SKM-1 (cell line): ENCODE results near the gene APOBR.
A peak's percentile ranks its signal among the peaks of the same experiment; 100 is the strongest.
"Not testable (repeated sequence)": the region's sequence is repeated elsewhere in the genome, so short reads cannot be mapped to it uniquely, and the experiment has no call there.

Experiments used
- DNase-seq: peaks from one replicate; lab custom pipeline; 2025; ENCODE audit not compliant: unreplicated experiment; lab: John Stamatoyannopoulos, UW

Gene APOBR

DNA sequence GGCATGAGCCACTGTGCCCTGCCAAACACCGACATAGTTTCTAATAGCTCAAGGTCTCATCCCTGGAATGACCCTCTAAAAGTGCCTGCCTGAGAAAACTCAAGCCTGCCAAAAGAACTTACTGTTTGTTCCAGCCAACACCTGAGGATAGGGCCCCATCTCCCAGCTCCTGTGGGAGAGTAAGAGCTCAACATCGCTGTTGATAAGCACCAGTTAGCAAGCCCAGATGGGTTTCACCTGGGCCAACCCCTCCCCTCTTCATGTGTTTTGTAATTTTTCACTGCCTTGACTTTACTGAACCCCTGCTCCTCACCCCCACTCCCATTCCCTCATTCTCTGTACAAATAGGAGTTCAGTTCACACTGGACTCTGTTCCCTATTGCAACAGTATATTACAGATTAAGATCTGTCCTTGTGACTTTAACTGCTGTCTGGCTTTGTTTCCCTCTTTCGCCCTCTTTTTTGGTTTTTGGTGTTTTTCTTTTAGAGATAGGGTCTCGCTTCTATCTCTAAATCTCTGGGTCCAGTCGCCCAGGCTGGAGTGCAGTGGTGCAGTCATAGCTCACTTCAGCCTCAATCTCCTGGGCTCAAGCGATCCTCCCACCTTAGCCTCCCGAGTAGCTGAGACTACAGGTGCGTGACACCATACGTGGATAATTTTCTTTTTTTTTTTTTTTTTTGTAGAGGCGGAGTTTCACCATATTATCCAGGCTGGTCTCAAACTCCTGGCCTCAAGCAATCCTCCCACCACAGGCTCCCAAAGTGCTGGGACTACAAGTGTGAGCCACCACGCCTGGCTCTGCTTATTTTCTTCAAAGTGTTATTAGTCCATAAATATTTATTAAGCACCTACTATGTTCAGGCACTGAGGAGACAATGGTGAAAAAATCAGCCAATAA is 32.0 kb downstream of the APOBR start:
- DNase-seq, result no peak

DNA sequence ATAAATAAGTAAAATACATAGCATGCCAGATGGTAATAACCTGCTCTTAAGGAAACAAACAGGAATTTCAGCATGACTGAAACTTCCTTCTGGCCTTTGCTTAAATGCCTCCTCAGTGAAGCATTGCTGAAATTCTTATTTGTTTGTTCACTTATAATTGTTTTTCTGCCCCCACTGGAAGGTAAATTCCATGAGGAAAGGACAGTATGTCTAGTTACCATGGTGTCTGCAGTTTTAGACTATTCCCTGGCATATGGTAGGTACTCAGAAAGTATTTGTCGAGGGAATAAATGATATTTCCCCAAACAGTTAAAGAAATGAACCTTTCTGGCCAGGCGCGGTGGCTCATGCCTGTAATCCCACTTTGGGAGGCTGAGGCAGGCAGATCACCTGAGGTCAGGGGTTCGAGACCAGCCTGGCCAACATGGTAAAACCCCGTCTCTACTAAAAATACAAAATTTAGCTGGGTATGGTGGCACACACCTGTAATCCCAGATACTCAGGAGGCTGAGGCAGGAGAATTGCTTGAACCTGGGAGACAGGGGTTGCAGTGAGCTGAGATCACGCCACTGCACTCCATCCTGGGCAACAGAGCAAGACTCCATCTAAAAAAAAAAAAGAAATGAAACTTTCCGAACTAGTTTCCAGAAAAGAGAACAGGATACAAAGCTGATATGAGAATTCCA is 32.8 kb downstream of the APOBR start:
- not testable (repeated sequence) for DNase-seq

DNA sequence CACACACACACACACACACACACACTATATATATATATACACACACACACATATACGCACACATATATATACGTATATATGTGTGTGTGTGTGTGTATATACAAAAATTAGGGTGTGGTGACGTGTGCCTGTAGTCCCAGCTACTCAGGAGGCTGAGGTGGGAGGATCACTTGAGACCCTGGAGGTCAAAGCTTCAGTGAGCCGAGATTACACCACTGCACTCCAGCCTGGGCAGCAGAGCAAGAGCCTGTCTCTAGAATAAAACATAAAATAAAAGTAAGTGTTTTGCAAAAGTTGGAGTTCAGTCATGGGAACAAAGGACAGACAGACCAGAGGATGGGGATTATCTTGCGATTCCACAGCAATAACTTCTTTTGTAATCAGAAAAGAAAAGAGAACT is 33.5 kb downstream of the APOBR start:
- DNase-seq, result no peak

DNA sequence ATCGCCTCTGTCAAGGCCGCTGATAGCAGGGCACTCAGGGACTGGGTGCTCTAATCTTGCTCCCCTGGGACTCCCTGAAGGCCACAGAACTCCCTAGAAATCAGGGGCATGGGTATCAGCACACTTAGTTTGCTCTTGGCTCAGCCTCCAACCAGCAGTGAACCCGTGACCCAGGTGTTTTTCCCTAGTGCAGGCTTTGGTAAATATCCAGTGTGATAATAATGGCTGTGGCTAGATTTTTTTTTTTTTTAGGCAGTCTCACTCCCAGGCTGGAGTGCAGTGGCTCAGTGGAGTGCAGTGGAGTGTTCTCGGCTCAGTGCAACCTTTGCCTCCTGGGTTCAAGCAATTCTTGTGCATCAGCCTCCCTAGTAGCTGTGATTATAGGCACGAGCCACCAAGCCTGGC is 34.0 kb downstream of the APOBR start:
- DNase-seq, result no peak

DNA sequence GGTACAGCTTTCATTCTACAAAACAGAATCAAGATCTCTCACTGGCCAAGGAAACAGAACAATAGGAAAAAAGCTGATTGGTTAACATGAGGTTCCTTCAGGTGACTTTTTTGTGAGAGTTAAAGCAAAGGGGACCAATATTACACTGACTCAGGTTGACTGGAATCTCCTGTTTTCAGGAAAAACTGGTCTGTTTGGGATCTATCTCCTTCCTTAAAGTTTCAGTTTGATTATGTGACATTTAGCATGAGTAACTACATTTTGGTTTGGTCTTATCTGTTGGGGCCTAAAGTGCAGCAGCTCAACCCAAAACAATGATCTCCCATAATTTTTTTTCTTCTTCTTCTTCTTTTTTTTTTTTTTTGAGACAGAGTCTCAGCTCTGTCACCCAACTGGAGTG is 34.7 kb downstream of the APOBR start:
- DNase-seq, result no peak

DNA sequence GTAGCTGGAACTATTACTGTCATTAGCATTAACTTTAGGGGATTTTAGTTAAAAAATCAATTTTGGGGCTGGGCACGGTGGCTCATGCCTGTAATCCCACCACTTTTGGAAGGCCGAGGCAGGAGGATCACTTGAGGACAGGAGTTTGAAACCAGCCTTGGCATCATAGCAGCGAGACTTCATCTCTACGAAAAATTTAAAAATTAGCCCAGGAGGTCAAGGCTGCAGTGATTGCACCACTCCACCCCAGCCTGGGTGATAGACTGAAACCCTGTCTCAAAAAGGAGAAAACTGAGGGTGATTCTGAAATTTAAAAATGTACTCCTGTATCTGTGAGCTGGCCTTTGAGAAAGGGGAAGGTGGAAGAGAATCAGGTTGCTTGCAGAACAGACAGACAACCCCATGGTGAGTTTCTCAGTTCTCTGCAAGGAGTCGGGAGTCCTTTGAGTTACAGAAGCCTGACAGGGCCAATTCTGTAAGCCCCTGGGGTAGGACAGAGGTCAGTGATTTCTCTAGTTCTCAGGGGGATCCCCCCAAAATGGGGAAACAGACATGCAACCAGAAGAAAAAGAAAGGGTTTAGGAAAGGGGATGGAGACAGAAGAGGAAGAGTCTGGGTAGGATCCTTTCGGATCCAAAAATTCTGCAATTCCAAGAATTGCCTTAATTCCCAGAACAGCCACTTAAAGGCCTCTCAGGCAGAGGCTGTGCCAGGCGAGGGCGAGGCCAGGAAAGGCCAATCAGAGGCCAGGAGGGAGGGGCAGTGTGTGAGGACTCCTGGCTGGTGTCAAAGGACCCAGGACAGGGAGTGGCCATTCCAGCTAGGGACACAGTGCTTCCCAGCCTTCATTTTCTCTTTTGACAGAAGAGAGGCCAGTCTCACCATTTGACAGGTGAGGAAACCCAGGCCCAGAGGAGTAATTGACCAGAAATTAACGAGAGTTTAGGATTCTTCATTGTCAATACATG is 37.6 kb downstream of the APOBR start:
- DNase-seq, result no peak

DNA sequence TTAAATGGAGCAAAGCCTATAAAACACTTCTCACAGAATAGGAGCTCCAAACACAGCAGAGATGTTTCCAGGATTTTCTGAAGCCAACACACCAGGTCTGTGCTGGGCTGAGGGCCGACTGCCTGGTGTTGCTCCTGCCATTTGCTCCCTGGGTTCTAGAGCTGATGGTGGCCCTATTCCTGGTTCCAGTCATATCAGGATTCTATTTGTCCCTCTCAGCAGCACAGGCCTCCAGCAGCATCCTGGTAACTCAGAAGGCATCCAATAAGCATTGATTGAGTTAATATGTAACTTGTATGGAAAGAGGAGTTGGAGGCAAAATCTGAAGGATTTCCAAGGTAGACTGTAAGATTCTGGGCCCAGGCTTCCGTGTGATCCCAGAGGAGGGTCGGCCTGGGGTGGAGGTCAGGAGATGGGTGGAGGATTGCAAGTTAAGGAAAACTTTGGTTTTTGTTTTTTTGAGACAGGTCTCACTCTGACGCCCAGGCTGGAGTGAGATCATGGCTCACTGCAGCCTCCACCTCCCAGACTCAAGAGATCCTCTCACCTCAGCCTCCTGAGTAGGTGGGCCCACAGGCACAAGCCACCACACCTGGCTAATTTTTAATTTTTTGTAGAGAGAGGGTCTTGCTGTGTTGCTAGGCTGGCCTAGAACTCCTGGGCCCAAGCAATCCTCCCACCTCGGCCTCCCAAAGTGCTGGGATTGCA is 38.7 kb downstream of the APOBR start:
- no peak for DNase-seq

DNA sequence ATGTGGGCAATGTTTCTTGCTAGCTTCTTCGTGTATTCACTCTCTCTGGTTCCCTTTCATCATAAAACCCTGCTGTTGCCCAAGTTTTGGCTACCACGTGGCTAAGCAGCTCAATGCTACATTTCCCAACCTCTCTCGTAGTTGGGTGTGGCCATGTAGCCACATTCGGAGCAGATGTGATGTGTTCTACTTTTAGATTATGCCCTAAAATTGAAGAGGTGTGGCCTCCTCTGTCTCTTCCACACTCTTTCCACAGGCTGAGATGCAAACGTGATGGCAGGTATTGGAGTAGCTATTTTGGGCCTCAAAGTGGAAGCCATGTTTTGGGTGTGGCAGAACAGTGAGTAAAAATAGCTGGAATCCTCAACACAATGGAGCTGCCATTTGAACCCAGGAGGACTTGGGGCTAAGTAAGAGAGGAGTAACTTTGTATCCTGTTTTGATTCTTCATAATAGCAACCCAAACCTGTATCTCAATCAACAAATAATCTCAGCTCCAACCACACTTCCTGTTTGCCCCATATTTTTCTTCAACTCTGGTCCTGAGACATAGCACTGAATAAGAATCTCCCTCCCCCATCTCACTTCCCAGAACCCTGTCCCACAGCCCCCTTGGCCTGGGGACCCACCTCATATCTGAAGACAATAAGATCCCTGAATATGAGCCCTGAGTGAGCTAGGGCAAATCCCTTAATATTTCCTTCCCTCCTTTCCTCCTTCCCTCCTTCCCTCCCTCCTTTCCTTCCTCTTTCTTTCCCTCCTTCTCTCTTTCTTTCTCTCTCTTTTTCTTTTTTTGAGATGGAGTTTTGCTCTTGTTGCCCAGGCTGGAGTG is 40.3 kb downstream of the APOBR start:
- DNase-seq, result peak; percentile 93

DNA sequence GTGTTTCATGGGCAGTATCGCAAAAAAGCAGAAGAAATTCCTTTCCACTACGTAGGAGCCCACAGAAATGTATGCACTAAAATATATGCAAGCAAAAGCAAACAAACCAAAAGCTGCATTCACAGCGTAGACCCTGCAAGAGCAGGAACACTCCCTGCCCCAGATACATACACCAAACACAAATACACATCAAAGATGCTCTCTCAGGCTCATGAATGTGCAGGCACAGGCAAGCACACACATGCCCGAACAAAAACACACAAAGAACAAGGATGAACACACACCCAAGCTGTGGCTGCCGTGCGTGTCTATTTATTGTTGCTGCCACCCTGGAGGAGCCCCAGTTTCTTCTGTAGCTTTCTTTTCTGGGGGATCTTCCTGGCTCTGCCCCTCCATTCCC is 42.6 kb downstream of the APOBR start:
- DNase-seq, result no peak

DNA sequence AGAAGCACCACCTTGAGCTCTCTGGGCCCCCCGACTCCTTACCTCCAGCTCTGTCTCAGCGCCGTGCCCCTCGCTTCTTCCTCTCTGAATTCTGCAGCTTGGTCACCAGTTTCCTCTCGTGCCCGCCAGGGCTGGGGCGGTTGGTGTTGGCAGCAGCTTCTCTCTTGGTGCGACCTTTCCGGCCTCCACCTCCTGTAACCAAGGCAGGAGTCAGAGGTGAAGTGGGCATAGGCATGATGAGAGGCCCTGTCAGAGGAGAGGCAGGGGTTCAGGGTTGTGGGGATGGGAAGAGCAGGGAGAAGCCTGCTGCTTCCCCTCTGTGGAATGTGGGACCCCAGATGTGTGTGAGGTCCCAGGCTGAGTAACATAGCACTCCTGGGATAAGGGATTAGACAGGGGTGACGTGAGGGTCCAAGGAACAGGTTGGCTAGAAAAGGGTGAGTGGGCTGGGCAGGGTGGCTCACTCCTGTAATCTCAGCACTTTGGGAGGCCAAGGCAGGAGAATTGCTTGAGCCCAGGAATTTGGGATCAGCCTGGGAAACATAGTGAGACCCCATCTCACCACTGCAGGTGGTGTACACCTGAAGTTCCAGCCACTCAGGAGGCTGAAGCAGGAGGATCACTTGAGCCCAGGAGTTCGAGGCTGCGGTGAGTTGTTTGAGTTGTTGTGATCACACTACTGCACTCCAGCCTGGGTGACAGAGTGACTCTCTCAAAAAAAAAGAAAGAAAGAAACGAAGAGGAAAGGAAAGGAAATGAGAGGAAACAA is 43.7 kb downstream of the APOBR start:
- DNase-seq, result no peak

DNA sequence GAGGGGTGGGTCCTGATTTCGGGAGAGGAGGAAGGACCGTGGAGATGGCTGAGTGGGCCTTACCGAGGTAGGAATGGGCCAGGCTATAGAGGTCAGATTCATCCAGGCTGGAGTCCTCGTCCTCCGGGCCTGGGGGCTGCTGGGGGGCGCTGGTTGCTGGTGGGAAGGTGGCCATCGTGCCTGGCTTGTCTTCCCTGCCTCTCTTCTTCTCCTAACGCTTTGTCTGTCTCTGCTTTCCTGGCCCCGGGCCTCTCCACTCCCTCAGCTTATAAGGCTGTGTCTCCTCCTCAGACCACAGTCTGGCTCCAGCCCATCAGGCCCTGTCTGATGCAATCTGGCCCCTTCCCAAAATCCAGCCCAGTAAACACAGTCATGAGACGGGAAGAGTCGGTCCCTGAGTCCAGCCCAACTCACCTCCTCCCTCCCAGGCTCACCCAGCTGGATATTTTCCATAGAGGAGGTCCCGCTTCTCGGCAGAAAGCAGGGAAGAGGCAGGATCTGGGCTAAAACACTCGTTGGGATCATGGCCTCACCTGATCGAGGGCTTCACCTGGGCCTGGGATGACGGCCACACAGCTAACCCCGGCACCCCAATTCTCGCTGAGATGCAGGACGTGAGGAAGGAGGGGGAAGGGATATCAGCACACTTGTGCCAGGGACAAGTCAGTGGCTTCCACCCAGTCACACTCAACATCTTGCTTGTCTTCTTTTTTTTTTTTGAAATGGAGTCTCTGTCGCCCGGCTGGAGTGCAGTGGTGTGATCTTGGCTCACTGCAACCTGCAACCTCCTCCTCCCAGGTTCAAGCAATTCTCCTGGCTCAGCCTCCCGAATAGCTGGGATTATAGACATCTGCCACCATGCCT is 44.5 kb downstream of the APOBR start, which contains the start of gene NUPR1:
Gene NUPR1, minus strand, starts transcription at position 242 of the 864 bp plus-strand sequence. Its CDS starts 67 bp downstream, at position 175.
- DNase-seq, result no peak

DNA sequence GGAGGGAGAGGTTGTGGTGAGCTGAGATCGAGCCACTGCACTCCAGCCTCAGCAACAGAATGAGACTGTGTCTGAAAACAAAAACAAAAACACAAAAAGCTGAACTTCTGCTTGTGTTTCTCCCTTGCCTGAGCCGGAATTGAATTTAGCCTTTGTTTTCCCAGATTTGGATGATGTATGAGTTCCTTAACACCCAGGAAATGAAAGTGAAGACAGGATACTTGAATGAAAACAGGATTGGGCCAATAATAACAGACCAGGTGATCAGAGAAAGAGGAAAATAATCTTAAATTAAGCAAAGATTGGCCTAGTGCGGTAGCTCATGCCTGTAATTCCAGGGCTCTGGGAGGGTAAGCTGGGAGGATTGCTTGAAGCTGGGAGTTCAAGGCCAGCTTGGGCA is 45.9 kb downstream of the APOBR start:
- DNase-seq, result no peak

DNA sequence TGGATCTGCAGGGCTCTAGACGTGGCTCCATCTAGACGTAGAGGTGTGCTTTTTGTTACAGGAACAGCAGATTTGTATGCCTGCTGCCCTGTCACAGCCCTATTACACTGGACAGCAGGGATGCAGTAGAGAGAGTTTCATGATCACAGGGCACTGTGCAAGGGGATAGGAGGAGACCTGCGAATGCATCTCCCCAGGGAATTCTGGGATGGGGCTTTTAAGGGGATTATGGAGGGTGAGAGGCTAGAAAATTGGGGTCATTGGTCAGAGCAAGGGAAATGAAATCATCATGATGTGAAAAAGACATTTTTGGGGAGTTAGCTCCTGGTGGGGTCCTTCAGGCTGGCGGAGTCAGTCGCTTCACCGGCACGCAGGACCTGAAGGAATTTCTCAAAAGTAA is 48.2 kb downstream of the APOBR start:
- no peak for DNase-seq

DNA sequence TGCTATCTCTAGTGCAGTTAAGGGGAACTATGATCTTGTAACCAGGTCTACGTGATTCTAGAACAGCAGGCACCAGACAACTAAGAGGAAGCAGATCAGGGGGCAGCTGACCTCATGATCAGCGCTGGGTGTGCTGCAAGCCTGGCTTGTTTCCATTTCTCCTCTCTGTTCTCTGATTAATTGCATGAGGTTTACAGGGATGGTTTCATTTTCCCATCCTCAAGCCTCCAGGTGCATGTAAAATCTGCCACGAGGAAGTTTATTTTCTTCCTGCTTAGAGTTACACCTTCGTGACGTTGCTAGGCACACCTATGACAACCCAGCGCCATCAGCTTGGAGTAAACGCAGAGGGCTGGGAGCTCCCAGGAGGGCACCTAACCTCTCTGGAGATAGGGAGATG is 48.6 kb downstream of the APOBR start:
- peak; percentile 93 for DNase-seq

DNA sequence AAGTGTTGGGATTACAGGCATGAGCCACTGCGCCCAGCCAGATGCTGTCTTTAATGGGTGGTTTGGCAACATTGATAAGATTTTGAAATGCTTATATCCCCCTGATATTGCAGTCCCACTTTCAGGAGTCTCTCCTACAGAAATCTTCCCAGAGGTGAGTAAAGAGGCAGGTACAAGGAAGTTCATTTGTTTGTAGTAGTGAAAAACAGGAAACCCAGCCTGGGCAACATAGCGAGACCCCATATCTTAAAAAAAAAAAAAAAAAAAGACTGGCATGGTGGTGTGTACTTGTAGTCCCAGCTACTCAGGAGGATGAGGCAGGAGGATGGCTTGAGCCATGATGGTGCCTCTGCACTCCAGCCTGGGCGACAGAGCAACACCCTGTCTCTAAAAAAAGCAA is 50.6 kb downstream of the APOBR start:
- DNase-seq, result no peak

DNA sequence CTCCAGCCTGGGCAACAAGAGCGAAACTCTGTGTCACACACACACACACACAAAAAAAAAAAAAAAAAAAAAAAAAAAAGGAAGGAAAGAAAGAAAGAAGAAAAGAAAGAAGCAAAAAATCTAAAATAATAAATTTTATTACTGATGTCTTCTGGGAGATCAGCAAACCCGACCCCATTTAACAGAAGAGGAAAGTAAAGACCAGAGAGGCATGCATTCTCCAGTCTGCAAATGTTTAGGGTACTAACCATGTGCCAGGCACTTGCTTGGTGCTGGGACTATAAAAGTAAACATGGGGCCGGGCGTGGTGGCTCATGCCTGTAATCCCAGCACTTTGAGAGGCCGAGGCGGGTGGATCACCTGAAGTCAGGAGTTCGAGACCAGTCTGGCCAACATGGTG is 51.5 kb downstream of the APOBR start:
- not testable (repeated sequence) for DNase-seq

DNA sequence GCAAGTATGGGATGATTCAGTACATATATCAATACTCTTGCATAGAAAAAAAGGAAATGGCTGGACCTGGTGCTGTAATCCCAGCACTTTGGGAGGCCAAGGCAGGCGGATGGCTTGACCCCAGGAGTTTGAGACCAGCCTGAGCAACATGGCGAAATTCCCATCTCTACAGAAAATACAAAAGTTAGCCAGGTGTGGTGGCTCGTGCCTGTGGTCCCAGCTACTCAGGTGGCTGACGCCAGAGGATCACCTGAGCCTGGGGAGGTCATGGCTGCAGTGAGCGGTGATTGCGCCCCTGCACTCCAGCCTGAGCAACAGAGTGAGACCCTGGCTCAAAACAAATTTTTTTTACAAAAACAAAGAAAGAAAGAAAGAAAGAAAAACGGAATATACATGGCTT is 52.2 kb downstream of the APOBR start:
- DNase-seq, result no peak

DNA sequence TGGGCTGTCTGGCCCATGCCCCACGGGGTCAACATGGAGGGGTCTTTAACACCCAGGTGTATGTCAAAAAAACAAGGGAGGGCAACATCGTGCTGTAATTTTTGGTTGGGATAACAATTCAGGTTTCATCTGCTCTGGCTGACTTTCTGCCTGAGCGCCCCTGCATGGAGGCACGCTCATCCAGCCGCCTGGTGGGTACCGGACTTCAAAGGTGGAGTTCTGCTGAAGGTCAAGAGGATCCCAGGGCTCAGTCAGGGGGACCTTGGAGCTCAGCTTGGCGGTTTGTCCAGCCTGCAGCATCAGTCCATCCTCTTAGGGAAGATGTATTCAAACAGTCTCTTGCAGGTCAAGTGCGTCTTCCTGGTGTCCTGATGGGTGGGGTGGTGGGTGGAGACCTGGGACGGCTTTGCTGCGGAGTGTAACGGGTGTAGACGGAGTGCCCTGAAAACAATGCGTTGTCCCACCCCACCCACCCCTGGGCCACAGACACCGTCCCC is 53.9 kb downstream of the APOBR start:
- DNase-seq, result no peak
